Measurements from ENCODE around the gene BDH1. TPM values are rescaled to one million over a fixed set of nuclear protein-coding genes. Genes with fewer than 3 reads are reported as not detected.

BDH1 gene
- total and polyA plus RNA-seq, 2 of the 13 experiments (the other 11 are each of a cell fraction or from before 2014, with no cell fraction given) = 21.2 to 71.9 TPM

GRCh38 chr3:197471221-197472010 lies 84.4 kb downstream of the BDH1 start (continued):
- TF ChIP-seq ZBTB33 (CRISPR knock-in tag; IDR thresholded peaks at IDR 0.05) (peak; percentile 72; the same call in 1 of the 2 replicates), ZNF816 (CRISPR knock-in tag; IDR thresholded peaks at IDR 0.05; ENCODE audit: borderline replicate concordance) (no peak), SOX5 (CRISPR knock-in tag; IDR thresholded peaks at IDR 0.05; ENCODE audit: borderline replicate concordance) (no peak), BHLHE40 (IDR thresholded peaks at IDR 0.05; ENCODE audit: low read length) (no peak), ZSCAN5A (CRISPR knock-in tag; IDR thresholded peaks at IDR 0.05; ENCODE audit: borderline replicate concordance) (no peak), WIZ (CRISPR knock-in tag; IDR thresholded peaks at IDR 0.05) (no peak), TFDP2 (CRISPR knock-in tag; IDR thresholded peaks at IDR 0.05) (no peak), AKAP8 (CRISPR knock-in tag; IDR thresholded peaks at IDR 0.05) (0 out of 2 replicates have a peak, but pooled peaks have one; percentile 30), ZNF572 (CRISPR knock-in tag; IDR thresholded peaks at IDR 0.05) (no peak), ZNF337 (CRISPR knock-in tag; IDR thresholded peaks at IDR 0.05; ENCODE audit: borderline replicate concordance, low read depth) (no peak), ZNF251 (CRISPR knock-in tag; IDR thresholded peaks at IDR 0.05) (no peak), ZNF746 (CRISPR knock-in tag; IDR thresholded peaks at IDR 0.05) (no peak), ZNF768 (CRISPR knock-in tag; IDR thresholded peaks at IDR 0.05) (peak; percentile 43; the same call in 1 of the 2 replicates), ONECUT2 (CRISPR knock-in tag; IDR thresholded peaks at IDR 0.05) (no peak), NFYC (CRISPR knock-in tag; IDR thresholded peaks at IDR 0.05) (no peak), AFF4 (CRISPR knock-in tag; IDR thresholded peaks at IDR 0.05) (no peak; the same call in 1 of the 2 replicates), NCOA5 (CRISPR knock-in tag; IDR thresholded peaks at IDR 0.05) (no peak), KMT2A (CRISPR knock-in tag; IDR thresholded peaks at IDR 0.05) (no peak), ZNF451 (CRISPR knock-in tag; IDR thresholded peaks at IDR 0.05) (no peak), ZNF329 (CRISPR knock-in tag; IDR thresholded peaks at IDR 0.05; ENCODE audit: low read depth) (no peak), HNRNPH1 (optimal IDR thresholded peaks at IDR 0.05; ENCODE audit: low read depth, low read length) (no peak), KDM4B (CRISPR knock-in tag; IDR thresholded peaks at IDR 0.05) (no peak)
